ENCODE data around the gene CASK. TPM values are rescaled to one million over a fixed set of nuclear protein-coding genes. Genes with fewer than 3 reads are reported as not detected.

The CASK gene
- total and polyA plus RNA-seq, 8 donors = 7.3 to 82.0 (median 32.3) TPM

DNA sequence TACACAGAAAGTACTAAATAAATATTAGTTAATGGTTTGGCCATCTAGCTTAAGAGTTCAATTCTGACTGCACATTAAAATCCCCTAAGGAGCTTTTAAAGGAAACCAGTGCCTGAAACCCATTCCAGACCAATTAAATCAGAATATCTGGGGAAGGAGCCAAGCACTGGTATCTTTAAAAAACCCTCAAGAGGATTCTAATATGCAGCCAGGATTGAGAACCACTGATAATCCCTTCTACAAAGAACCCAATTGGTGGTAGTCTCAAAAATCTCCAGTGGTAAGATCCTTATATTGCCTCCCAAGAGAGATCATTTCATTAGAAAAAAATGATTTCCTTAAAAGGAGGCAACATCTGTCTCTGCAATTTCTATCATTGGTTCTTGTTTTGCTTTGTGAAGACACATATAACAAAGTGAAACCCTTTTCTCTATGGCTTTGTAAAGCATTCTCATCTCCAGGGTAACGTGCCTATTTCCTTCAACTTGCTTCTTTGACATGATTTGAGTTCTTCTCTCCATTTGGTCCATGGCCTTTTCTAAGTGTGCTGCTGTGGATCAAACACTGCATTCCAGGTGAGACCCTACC, 231.1 kb downstream of the CASK start:
- H3K36me3 ChIP-seq = no peaks in the 10 kb centered on the region
- H3K4me1 ChIP-seq = peaks cover 0 to 19% (median 5%) of the 10 kb centered on the region in 4 donors
- TF ChIP-seq POLR2AphosphoS5 (IDR thresholded peaks at IDR 0.05) (no peak), CTCF (IDR thresholded peaks at IDR 0.05) (no peak), EP300 (IDR thresholded peaks at IDR 0.05) (no peak), POLR2A (IDR thresholded peaks at IDR 0.05) (no peak)
- WGBS, 5 donors = 58 to 88% (median 80%) methylated on average over 1 of the region's 1 CpG
- H3K27ac ChIP-seq = peak overlapping the region in 2 of 5 donors; percentile 35 to 59
- intact Hi-C loops (cut with DNase I; ENCODE audit: low total_unique reads) = no loop called here
- H3K9me3 ChIP-seq = no peaks in the 10 kb centered on the region
- no peaks in the 10 kb centered on the region for H3K27me3 ChIP-seq
- H3K4me3 ChIP-seq = no peak overlapping the region
- peak in 1 of 2 donors; percentile 18 for DNase-seq

DNA sequence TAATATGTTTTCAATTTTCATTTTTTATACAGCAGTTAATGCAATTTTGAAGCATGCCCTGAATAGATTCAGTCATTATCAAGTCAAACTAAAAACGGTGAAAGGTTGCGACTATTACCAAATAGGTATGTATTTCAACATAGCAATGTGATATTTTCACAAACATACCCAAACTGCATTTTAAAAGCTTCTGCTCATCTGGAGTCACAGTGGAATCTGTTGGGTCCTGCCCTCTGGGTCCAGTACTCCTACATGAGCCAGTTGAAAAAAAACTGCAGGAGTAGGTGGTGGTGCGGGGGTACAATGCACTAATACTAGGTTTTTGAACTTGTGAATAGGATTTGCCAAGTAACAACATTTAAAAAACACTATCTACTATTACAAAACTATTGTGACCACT, 233.6 kb downstream of the CASK start:
- intact Hi-C loops (cut with DNase I; ENCODE audit: low total_unique reads) = no loop called here
- 67 to 84% (median 76%) methylated on average over 3 of the region's 3 CpGs for WGBS, 5 donors
- no peak for DNase-seq
- no peak for TF ChIP-seq CTCF (IDR thresholded peaks at IDR 0.05)
- H3K4me3 ChIP-seq = no peak overlapping the region
- H3K27me3 ChIP-seq = no peaks in the 10 kb centered on the region
- H3K4me1 ChIP-seq = peaks cover 0 to 27% (median 5%) of the 10 kb centered on the region in 4 donors
- no peak overlapping the region for H3K27ac ChIP-seq
- H3K9me3 ChIP-seq = no peaks in the 10 kb centered on the region
- H3K36me3 ChIP-seq = no peaks in the 10 kb centered on the region

GRCh38 chrX:41688835-41689234, 234.5 kb downstream of the CASK start, which contains the start of gene GPR34:
TSS of gene GPR34 (plus strand) at chrX:41688973. CDS start at chrX:41695634, 6,661 bp downstream.
- H3K4me3 ChIP-seq = no peak within 1 kb of the TSS
- 52 to 66% (median 57%) methylated on average over 8 of the region's 8 CpGs for WGBS, 5 donors
- H3K4me1 ChIP-seq = peaks cover 0 to 31% (median 5%) of the 10 kb centered on the region in 4 donors
- no peak within 1 kb of the TSS for H3K27ac ChIP-seq
- peak in 1 of 2 donors; percentile 10 for DNase-seq
- TF ChIP-seq CTCF (IDR thresholded peaks at IDR 0.05) (no peak), POLR2AphosphoS5 (IDR thresholded peaks at IDR 0.05) (no peak), EP300 (IDR thresholded peaks at IDR 0.05) (no peak), POLR2A (IDR thresholded peaks at IDR 0.05) (no peak)
- intact Hi-C loops (cut with DNase I; ENCODE audit: low total_unique reads) = no loop called here
- no peaks in the 10 kb centered on the region for H3K9me3 ChIP-seq
- H3K27me3 ChIP-seq = no peaks in the 10 kb centered on the region
- H3K36me3 ChIP-seq = no peaks in the 10 kb centered on the region

- H3K27me3 ChIP-seq = no peaks in the 10 kb centered on the region
- no peaks in the 10 kb centered on the region for H3K36me3 ChIP-seq
- no peak for TF ChIP-seq CTCF (IDR thresholded peaks at IDR 0.05)
- TF ChIP-seq POLR2AphosphoS5 (IDR thresholded peaks at IDR 0.05) = no peak
- TF ChIP-seq POLR2A (IDR thresholded peaks at IDR 0.05) = no peak
- TF ChIP-seq EP300 (IDR thresholded peaks at IDR 0.05) = no peak
- intact Hi-C loops (cut with DNase I; ENCODE audit: low total_unique reads) = no loop called here
- WGBS, 5 donors = 70 to 86% (median 79%) methylated on average over 2 of the region's 2 CpGs
- H3K9me3 ChIP-seq = no peaks in the 10 kb centered on the region
- H3K4me1 ChIP-seq = peaks cover 0 to 24% (median 5%) of the 10 kb centered on the region in 4 donors
- DNase-seq = no peak
- H3K27ac ChIP-seq = no peak overlapping the region
- no peak overlapping the region for H3K4me3 ChIP-seq
Observed at GRCh38 chrX:41688156-41688555, 235.2 kb downstream of the CASK start.

Data from stomach (tissue), 9 donors.